SU-DHL-6 (cell line): ENCODE measurements around the gene SPEF1.

Source experiments
- CTCF ChIP-seq: fragments of 200-600 bp; sonication (generic); IDR thresholded peaks from one replicate; pipeline ENCODE4 v1.5.1; 2017; ENCODE audit warnings: antibody characterized with exemption, mild to moderate bottlenecking, low read length, moderate library complexity; ENCODE audit not compliant: insufficient read depth, poor library complexity, severe bottlenecking
- EZH2phosphoT487 ChIP-seq: fragments of 200-600 bp; sonication (generic), shearing (Covaris generic); conservative IDR thresholded peaks from 2 replicates; pipeline ENCODE4 v1.6.1; 2018; ENCODE audit warnings: mild to moderate bottlenecking, antibody characterized with exemption, low read length, moderate library complexity, mixed read lengths

- TF ChIP-seq CTCF, result no peak
- TF ChIP-seq EZH2phosphoT487, result no peak
Observed at GRCh38 chr20:3751675-3752385, 29.4 kb downstream of the SPEF1 start.
